HCT116 (cell line): ENCODE results near the gene FASTKD2. TPM values are rescaled to one million over a fixed set of nuclear protein-coding genes. Genes with fewer than 3 reads are reported as not detected.
"Not testable (repeated sequence)": the region's sequence is repeated elsewhere in the genome, so short reads cannot be mapped to it uniquely, and the experiment has no call there.

Experiments
- ATAC-seq: fragments of 200-7000 bp; cut with Tn5 transposase; 2 replicates; pipeline ENCODE4 v1.9.1; 2020; ENCODE audit warnings: mild to moderate bottlenecking, moderate library complexity
- BruUV-seq: library from RNA; stranded (reverse); fragments of 400-500 nt; replicated peaks from 2 replicates; lab custom pipeline; 2021; lab: Mats Ljungman, UMichigan
- CTCF ChIA-PET: fragments of 300-600 bp; sonication (Branson Sonifier 250); formaldehyde crosslinking; loops from one replicate; lab custom pipeline; 2021; ENCODE audit warnings: antibody characterized with exemption; lab: Charles Lee
- POLR2A ChIA-PET: fragments of 300-600, 350-600 bp; sonication (Branson Sonifier 250); formaldehyde crosslinking; loops from one replicate; lab custom pipeline; 2021; ENCODE audit warnings: antibody characterized with exemption; lab: Charles Lee
- RAD21 ChIA-PET, 2 experiments: fragments of 300-600 bp; sonication (Branson Sonifier 250); formaldehyde crosslinking; loops; one replicate each; lab custom pipeline; 2023; ENCODE audit warnings: low total read pairs in 2 of 2; ENCODE audit not compliant: uncharacterized antibody in 2 of 2, unreplicated experiment in 2 of 2, low non-redundant PET in 1 of 2; lab: Charles Lee
- DNase-seq: peaks from one replicate; pipeline ENCODE4 v3.0.0-alpha.2; 2010; ENCODE audit warnings: low read depth, low spot score
- H2AFZ ChIP-seq: fragments of 200-600 bp; shearing (Covaris generic), sonication (generic); 2 replicates; pipeline ENCODE4 v1.6.1; 2017; ENCODE audit warnings: low read depth, mixed run types, mixed read lengths, antibody characterized with exemption, low read length; ENCODE audit not compliant: poor library complexity, severe bottlenecking
- H3K27ac ChIP-seq: 2 replicates; pipeline ENCODE4 v1.5.1; 2012; ENCODE audit warnings: low read depth, low read length
- H3K27me3 ChIP-seq: fragments of 200-600 bp; sonication (generic); 2 replicates; pipeline ENCODE4 v1.6.1; 2016; ENCODE audit warnings: mixed run types, low read length, mixed read lengths; ENCODE audit not compliant: insufficient read depth
- H3K36me3 ChIP-seq, 2 experiments: fragments of 200-500 bp in 1 of 2; fragments of 200-600 bp in 1 of 2; sonication (Bioruptor generic) in 1 of 2; sonication (generic) in 1 of 2; 2 replicates each; pipeline versions ENCODE4 v1.5.1 to v1.6.1; 2014 to 2016; ENCODE audit warnings: low read length in 2 of 2, inconsistent platforms in 1 of 2, mixed read lengths in 1 of 2, mixed run types in 1 of 2; ENCODE audit not compliant: insufficient read depth in 2 of 2, control insufficient read depth in 1 of 2
- H3K4me1 ChIP-seq, 2 experiments: fragments of 200-600 bp in 1 of 2; sonication (generic) in 1 of 2; 2 replicates each; pipeline versions ENCODE4 v1.5.1 to v1.6.1; 2012 to 2017; ENCODE audit warnings: low read length in 2 of 2, inconsistent platforms in 1 of 2, mild to moderate bottlenecking in 1 of 2, mixed read lengths in 1 of 2, mixed run types in 1 of 2, moderate library complexity in 1 of 2; ENCODE audit not compliant: insufficient read depth in 2 of 2, control insufficient read depth in 1 of 2
- H3K4me2 ChIP-seq: fragments of 200-600 bp; sonication (generic); 2 replicates; pipeline ENCODE4 v1.6.1; 2017; ENCODE audit warnings: mixed run types, low read length, mixed read lengths
- H3K4me3 ChIP-seq, 2 experiments: fragments of 200-600 bp in 1 of 2; sonication (generic) in 1 of 2; replicated peaks in 1 of 2; 2 replicates each; pipeline ENCODE4 v1.5.1; 2011 to 2016; ENCODE audit warnings: low read length in 2 of 2, control low read depth in 1 of 2, low read depth in 1 of 2, mild to moderate bottlenecking in 1 of 2, mixed read lengths in 1 of 2, mixed run types in 1 of 2
- H3K79me2 ChIP-seq: fragments of 200-600 bp; sonication (generic); 2 replicates; pipeline ENCODE4 v1.6.1; 2017; ENCODE audit warnings: mild to moderate bottlenecking, mixed run types, low read length, moderate library complexity, mixed read lengths; ENCODE audit not compliant: insufficient read depth
- H3K9ac ChIP-seq: fragments of 200-600 bp; sonication (generic); 2 replicates; pipeline ENCODE4 v1.6.1; 2016; ENCODE audit warnings: low read length, mixed read lengths
- H3K9me2 ChIP-seq: fragments of 200-600 bp; sonication (generic), shearing (Covaris generic); 2 replicates; pipeline ENCODE4 v1.6.1; 2017; ENCODE audit warnings: mixed run types, mild to moderate bottlenecking, moderate library complexity; ENCODE audit not compliant: insufficient read depth
- H3K9me3 ChIP-seq, 2 experiments: fragments of 200-500 bp in 1 of 2; fragments of 200-600 bp in 1 of 2; sonication (Bioruptor generic) in 1 of 2; sonication (generic) in 1 of 2; 2 replicates each; pipeline ENCODE4 v1.6.1; 2014 to 2017; ENCODE audit warnings: low read length in 2 of 2, mixed read lengths in 2 of 2, inconsistent platforms in 1 of 2, low read depth in 1 of 2, mild to moderate bottlenecking in 1 of 2, mixed run types in 1 of 2, moderate library complexity in 1 of 2; ENCODE audit not compliant: control insufficient read depth in 1 of 2, insufficient read depth in 1 of 2
- H4K20me1 ChIP-seq: fragments of 200-600 bp; sonication (generic), shearing (Covaris generic); 2 replicates; pipeline ENCODE4 v1.6.1; 2017; ENCODE audit warnings: mixed run types, mild to moderate bottlenecking, moderate library complexity; ENCODE audit not compliant: insufficient read depth
- CEBPB ChIP-seq: IDR thresholded peaks from 2 replicates; pipeline ENCODE4 v1.6.1; 2012; ENCODE audit warnings: low read depth
- SIN3A ChIP-seq: IDR thresholded peaks from 2 replicates; pipeline ENCODE4 v1.6.1; 2012; ENCODE audit warnings: low read depth
- TCF7L2 ChIP-seq: IDR thresholded peaks from 2 replicates; pipeline ENCODE4 v1.7.0; 2011; ENCODE audit warnings: borderline replicate concordance, inconsistent platforms; ENCODE audit not compliant: insufficient read depth, insufficient read length; ENCODE audit errors: extremely low read depth
- intact Hi-C: fragments of 100-400 bp; cut with micrococcal nuclease; formaldehyde crosslinking; loops from 2 replicates; pipeline ENCODE4 v1.10.0; 2022
- total RNA-seq: library from RNA; stranded (reverse); gene quantifications from one replicate; pipeline ENCODE4 v1.2.1, GENCODE V29; 2021; ENCODE audit not compliant: unreplicated experiment
- TF ChIP-seq, protein P1 (sequence below): IDR thresholded peaks from 2 replicates; pipeline ENCODE4 v1.6.1; 2012

FASTKD2 gene
- total RNA-seq, 1 experiment from 2014 or later = 24.4 TPM

DNA sequence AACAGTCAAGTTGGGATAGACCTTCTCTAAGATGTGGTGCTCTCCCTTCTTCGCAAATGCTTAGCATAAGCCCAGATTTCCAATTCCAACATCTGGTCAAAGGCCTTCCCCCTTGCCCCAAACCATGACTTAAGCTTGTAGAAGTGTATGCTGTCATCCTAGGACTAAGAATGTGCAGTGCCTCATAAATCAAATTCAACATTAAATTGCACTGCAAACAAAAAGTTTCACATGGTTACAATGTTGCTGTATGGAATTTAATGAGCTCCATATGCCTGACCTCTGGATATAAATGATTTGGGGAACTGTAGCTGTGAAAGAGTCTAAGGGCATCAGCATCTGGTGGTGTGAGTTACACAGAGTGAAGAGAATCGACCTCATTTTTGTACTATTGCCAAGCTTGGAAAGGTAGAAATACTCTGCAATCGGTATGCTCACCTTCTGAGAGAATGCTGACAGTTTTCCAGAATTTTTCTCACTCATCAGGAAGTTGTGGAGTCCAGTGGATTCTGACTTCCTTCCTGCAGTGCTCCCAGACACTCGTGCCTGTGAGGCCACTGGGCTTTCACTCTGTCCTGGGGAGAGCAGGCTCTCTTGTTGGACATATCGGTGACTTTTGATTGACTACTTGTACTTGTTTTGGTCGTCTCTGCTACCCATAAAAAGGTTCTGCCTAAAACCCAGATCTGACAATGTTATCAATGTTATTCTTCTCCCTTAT is 40.6 kb downstream of the FASTKD2 start:
- H3K4me2 ChIP-seq = no peak overlapping the region
- ChIA-PET POLR2A (no interaction called here), CTCF (no interaction called here), RAD21 (no interaction called here)
- no peaks in the 10 kb centered on the region for H3K79me2 ChIP-seq
- no peak overlapping the region for H3K27ac ChIP-seq
- no peaks in the 10 kb centered on the region for H3K9me2 ChIP-seq
- DNase-seq (no peak), ATAC-seq (no peak)
- BruUV-seq = no TSS peak
- H2AFZ ChIP-seq = no peak overlapping the region
- no peaks in the 10 kb centered on the region for H4K20me1 ChIP-seq
- TF ChIP-seq, protein P1, sequence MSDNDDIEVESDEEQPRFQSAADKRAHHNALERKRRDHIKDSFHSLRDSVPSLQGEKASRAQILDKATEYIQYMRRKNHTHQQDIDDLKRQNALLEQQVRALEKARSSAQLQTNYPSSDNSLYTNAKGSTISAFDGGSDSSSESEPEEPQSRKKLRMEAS = no peak
- TF ChIP-seq CEBPB = no peak
- no peak for TF ChIP-seq SIN3A
- TF ChIP-seq TCF7L2 = no peak
- H3K9me3 ChIP-seq = no peaks in the 10 kb centered on the region
- no peaks in the 10 kb centered on the region for H3K36me3 ChIP-seq
- H3K9ac ChIP-seq = no peak overlapping the region
- H3K4me1 ChIP-seq = no peaks in the 10 kb centered on the region
- intact Hi-C loops = loop anchor here (10.0 kb wide), 1 partner anchor 919 kb away; no protein-coding TSS in a partner anchor
- no peaks in the 10 kb centered on the region for H3K27me3 ChIP-seq
- no peak overlapping the region for H3K4me3 ChIP-seq

- H4K20me1 ChIP-seq, H3K27me3 ChIP-seq, H3K9me2 ChIP-seq, H3K9me3 ChIP-seq, H3K36me3 ChIP-seq, BruUV-seq, H3K9ac ChIP-seq, POLR2A ChIA-PET, H3K79me2 ChIP-seq, DNase-seq, ATAC-seq, H3K4me2 ChIP-seq, H3K4me3 ChIP-seq, RAD21 ChIA-PET, CTCF ChIA-PET, H3K4me1 ChIP-seq, H3K27ac ChIP-seq, H2AFZ ChIP-seq: not testable (repeated sequence)
- intact Hi-C loops = loop anchor here (10.0 kb wide), 1 partner anchor 917 kb away; no protein-coding TSS in a partner anchor
Measured at GRCh38 chr2:206807624-206808023, 42.2 kb downstream of the FASTKD2 start.

DNA sequence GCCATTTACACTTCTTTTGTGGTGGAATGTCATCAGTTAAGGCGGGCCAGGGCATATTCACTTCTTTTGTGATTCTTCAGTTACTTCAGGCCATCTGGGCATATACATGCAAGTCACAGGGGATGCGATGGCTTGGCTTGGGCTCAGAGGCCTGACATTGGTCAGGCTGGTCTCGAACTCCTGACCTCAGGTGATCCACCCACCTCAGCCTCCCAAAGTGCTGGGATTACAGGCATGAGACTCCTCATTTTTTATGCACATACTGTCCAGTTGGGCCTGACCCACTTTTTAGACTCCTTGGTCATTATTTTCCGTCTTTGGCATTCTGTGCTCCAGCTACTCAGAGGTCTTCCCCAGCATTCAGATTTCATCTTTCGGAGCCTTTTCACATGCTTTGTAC is 47.1 kb downstream of the FASTKD2 start:
- CTCF ChIA-PET, DNase-seq, H3K79me2 ChIP-seq, H3K27ac ChIP-seq, BruUV-seq, H3K4me3 ChIP-seq, H3K9me2 ChIP-seq, H3K4me2 ChIP-seq, H3K9ac ChIP-seq, H3K36me3 ChIP-seq, ATAC-seq, H4K20me1 ChIP-seq, H3K9me3 ChIP-seq, intact Hi-C loops, H2AFZ ChIP-seq, RAD21 ChIA-PET, H3K4me1 ChIP-seq, POLR2A ChIA-PET, H3K27me3 ChIP-seq: not testable (repeated sequence)
